Measurements from ENCODE around the gene FNTB.

- no peak for TF ChIP-seq CTCF (conservative IDR thresholded peaks at IDR 0.05; ENCODE audit: low read depth, low read length)
- no peak for TF ChIP-seq EZH2 (IDR thresholded peaks at IDR 0.05; ENCODE audit: low read length, unreplicated experiment)
These were observed 29.8 kb upstream of the FNTB start for GRCh38 chr14:64956697-64957406.

Measured in PC-3 (cell line).